ENCODE measurements around the gene ANO9.
"Not testable (repeated sequence)": the region's sequence is repeated elsewhere in the genome, so short reads cannot be mapped to it uniquely, and the experiment has no call there.

Gene ANO9

DNA sequence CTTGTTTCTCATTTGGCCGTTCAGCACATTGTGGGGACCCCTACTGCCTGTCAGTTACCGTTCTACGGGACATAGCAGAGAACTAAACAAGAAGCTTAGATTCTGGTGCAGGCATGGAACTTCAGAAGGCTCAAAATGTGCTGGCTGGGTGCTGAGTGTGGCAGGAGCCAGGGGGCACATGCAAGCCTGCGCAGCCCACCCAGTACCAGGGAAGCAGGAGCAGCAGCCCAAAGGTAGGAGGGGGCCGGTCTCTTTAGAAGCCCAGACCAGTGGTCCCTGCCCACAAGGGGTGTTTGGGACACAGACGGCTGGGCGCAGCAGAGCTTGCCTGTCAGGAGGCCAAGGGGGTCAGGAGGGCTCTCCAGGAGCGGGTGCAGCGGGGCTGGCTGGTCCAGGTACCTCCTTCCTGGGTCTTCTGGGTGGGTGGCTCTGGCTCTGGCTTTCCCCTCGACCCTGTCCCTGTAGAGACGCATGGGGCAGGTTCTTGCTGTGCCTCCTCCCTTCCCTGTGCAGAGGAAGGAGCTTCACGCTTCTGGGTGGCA is 10.5 kb upstream of the ANO9 start:
- no peak for DNase-seq

DNA sequence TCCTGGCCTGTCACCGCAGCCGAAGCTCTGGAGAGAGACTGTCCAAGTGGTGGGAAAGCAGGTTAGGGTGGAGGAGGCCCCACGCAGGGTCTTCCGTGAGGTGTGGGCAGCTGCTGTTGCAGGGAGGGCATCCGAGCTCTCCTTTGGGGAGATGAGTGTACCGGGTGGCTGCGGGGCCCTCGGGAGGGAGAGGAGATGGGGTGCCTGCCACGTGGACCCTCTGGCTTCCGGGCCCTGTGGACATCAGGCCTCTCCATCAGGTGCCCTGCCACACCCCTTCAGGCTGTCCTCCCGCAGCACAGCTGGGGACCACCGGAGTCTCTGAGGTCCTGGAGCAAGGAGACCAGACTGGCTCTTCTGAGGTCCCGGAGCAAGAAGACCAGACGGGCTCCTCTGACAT is 9.9 kb upstream of the ANO9 start:
- no peak for DNase-seq

DNA sequence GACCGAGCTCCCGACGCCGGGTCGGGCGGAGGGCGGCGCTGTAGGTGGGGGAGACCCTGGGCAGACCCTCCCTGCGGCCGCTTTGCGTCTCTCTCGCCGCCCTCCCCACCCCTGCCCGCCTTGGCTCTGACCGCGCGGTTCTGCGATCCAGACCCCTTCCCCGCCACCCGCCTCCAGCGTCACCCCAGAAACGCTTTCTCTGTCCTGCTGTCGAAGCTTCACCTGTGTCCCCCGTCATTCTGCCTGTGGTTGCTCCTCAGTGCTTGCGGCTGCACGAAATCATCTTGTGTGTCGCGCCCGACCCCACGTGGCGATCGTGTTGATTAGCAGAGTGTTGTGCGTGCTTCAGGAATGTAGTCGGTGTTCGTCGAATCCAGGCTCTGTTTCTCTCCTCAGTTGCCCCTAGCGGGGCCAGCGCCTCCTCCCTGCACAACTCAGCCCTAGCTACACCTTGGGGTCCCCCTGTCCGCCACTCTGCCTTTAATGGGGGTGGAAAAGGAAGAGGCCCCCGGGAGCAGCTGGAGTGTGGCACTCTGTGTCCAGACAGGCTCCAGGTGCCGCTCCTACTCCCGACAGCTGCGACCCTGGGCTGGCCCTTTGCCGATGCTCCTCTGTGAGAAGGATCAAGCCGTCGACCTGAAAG is 9.1 kb upstream of the ANO9 start:
- peak; percentile 78 for DNase-seq

DNA sequence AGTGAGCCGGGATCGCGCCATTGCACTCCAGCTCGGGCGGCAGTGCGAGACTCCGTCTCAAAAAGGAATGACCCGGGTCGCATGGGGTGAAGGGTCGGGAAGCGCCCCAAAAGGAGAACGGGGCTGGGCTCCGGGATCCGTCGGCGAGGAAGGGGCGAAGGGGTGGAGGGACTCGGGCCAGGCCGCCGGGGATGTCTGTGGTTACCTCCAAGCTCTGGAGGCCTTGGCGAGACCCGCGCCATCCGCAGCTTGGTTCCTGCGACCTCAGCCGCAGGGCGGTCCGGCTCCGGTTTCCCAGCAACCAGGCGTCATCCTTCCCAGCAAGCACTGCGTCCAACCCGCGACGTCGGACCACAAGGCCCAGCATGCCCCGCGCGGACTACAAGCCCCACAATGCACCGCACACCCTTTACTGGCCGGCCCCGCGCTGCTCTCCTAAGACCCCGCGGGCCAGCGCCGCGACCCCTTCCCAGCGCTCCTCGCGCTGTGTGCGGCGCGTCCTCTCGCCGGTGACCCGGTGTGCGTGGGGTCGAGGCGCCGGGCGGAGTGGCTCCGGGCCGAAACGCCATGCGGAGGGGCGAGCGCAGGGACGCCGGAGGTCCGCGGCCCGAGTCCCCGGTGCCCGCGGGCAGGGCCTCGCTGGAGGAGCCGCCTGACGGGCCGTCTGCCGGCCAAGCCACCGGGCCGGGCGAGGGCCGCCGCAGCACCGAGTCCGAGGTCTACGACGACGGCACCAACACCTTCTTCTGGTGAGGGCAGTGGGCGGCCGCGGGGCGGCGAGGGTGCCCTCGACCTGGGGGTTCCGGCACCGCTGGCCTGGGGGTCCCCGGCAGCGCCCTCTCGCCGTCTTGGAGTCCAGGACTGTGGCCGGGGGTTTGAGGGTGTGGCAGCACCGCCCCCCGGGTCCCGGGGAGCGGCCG is 8.3 kb upstream of the ANO9 start, which contains the start of gene PTDSS2:
PTDSS2 (plus strand) TSS at position 391 of the 920 bp plus-strand sequence; CDS start at position 568, 177 bp downstream.
- peak; percentile 95 for DNase-seq

GRCh38 chr11:447923-448731 is 6.3 kb upstream of the ANO9 start:
- peak; percentile 95 for DNase-seq

GRCh38 chr11:446891-447290 is 5.1 kb upstream of the ANO9 start:
- DNase-seq = no peak

DNA sequence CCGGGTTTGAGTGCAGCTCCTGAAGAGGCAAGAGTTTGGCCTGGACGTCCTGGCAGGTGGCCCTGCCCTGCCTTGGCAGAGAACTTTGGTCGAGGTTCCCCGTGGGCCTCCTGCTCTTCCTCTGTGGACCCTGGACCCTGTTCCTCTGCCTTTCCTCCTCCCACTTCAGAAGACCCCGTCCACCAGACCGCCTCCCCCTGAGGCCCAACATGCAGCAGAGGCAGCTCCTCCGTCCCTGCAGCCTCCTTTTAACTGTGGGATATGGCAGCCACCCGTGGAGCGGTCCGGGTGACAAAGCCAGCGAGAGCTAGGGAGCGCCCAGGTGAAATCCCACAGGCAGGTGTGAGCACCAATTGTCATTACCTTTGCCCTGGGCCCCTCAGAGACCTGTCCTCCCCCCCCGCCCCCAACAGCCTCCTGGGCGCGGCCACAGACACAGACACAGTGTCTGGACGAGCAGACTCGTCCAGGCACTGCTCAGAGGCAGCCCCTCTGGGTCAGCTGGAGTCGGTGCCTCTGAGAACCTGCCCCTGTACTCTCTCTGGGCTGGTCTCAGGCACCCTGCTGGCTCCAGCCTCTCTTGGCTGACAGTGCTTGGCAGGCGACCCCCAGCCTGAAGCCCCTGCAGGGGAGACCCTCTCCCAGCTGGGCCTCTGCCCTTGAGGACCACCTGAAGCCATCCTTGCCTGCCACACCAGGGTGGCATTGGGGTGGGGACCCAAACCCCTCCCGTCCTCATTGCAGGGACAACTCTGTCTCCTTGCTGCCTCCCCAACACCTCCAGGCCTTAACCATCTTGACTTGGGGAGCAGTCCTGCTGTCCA is 4.2 kb upstream of the ANO9 start:
- DNase-seq = no peak

DNA sequence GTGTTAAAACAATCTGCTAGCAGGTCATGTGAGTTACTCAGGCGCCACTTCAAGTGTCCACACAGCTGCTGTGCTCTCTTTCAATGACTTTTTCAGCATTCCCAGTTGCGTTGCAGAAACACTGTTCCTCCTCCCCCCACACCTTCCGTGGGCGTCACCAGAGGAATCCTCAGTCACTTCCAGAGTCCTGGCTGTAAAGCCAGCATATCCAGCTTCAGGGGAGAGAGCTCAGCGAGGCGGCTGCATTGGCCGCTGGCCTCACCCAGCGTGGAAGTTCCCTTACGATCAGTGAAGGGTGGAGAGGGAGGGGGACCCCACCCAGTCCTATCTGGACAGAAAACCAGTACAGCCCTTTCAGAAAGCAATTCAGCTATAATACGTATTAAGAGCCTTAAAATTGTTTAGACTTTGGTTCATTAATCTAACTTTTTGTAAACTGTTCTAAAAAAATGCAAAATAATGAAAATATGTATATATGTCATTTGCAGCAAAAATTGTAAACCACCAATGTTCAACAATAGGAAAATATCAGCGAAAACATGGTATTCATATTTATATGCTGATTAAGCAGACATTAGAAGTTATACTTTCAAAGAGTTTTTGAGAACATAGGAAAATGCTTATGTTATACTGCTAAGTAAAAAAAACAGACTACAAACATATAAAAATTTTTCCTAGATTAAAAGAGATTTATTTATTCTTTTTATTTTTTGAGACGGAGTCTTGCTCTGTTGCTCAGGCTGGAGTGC is 2.8 kb upstream of the ANO9 start:
- DNase-seq = no peak

GRCh38 chr11:443542-444199 is 1.9 kb upstream of the ANO9 start:
- no peak for DNase-seq

DNA sequence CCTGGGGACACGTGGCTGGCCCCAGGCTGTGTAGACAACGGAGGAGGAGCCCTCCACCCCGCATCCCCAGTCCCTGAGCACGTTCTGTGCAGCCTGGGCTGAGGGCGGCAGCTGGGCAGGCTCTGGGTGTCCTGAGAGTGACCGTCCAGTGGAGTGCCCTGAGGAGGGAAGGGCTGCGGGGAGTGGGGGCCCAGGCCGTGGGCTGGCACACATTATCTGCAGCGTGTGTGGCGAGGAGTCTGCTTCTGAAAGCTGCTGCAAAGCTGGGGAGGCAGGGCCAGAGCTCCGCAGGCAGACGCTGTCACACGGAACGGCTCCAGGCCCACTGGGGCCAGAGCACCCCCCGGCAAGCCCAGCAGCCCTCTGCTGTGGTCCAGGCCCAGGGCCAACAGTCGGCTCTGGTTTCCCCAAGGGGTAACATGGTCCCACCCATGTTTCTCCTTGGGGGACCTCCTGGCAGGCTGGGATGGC is 835 bp upstream of the ANO9 start:
- no peak for DNase-seq

DNA sequence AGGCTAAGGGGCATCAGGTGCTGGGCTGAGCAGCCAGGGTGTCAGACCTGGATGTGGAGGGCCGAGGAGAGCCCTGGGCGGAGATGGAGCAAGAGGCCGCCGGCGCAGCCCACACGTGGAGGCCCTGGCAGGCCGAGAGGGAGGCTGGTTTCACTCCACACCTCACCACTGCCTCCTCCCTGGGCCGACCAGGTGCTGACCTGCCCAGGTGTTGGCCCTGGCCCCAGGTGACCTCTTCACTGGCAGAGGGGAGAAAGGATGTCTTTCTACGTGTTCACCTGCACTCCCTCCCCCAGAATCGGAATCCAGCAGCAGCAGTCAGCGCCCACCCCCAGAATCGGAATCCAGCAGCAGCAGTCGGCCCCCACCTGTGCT is 781 bp downstream of the ANO9 start:
- no peak for DNase-seq

GRCh38 chr11:440065-441042 is 1.5 kb downstream of the ANO9 start:
- no peak for DNase-seq

DNA sequence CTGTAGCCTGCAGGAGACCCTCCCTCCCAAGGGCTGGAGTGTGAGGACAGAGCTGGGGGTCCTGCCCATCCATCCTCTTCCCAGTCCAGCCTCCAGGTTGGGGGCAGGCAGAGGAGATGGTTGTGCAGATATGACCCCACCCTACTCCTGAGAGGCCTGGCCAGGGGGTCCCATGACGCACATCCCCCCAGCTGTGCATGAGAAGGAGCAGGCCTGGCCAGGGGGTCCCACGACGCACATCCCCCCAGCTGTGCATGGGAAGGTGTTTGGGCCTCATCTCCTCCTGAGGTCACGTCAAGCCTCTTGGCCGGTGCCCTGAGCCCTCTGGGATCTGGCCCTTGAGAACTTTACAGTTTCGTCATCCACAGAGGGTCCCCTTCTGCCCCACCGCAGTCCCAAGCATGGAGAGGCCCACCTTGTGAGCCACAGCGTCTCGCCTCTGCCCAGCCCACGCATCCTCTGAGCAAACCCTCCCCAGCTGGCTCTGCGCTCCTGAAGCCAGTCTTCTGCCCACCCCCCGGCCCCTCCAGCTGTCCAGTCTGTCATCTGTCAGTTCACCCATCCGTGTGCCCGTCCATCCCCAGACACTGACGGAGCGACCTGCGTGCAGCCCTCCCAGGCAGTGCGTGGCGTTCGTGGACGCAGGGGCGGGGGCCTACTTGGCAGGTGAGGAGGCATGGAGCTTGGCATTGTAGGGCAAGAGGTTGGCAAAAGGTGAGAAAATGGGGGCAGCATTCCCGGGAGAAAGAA is 2.3 kb downstream of the ANO9 start:
- no peak for DNase-seq

GRCh38 chr11:438101-438844 is 3.5 kb downstream of the ANO9 start:
- DNase-seq = no peak

- DNase-seq = no peak
Observed at GRCh38 chr11:437228-437870, 4.5 kb downstream of the ANO9 start.

GRCh38 chr11:434999-435740 is 6.6 kb downstream of the ANO9 start:
- DNase-seq = not testable (repeated sequence)

DNA sequence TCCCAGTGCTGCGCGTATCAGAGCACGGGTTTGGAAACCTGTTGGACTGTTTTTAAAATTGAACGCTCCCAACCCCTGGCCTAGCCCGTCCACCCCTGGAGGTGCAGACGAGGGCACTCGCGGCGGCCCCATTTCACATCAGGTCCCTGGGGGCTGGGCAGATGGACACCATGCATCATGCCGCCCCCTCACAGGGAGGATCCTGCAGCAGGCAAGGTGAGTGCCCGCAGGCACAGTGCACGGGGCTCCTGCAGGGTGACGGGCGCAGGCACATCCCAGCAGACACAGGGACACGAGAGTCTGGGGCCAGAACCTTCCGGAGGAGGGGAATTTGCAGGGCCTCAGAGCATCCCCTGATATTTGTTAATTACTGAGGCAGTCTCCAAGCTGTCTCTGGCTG is 7.3 kb downstream of the ANO9 start:
- DNase-seq = no peak

Measured in stimulated activated CD4-positive, alpha-beta T cell treated with anti-CD3 and anti-CD28 coated beads, Interleukin-1b, Interleukin-23, amount 100 ng/mL, for 48 hours (primary cell).